GM19463 (cell line): Measurements from ENCODE around the gene CFAP107.

ENCODE experiments used
- ATAC-seq: cut with Tn5 transposase; IDR thresholded peaks from one replicate; pipeline ENCODE4 v1.9.1; 2021; ENCODE audit warnings: mild to moderate bottlenecking, moderate library complexity; ENCODE audit not compliant: unreplicated experiment

CFAP107 gene

GRCh38 chr1:12739613-12740012 lies 6.4 kb upstream of the CFAP107 start:
- ATAC-seq = no peak

- ATAC-seq = no peak
Observed at GRCh38 chr1:12741946-12742345, 4.1 kb upstream of the CFAP107 start.

DNA sequence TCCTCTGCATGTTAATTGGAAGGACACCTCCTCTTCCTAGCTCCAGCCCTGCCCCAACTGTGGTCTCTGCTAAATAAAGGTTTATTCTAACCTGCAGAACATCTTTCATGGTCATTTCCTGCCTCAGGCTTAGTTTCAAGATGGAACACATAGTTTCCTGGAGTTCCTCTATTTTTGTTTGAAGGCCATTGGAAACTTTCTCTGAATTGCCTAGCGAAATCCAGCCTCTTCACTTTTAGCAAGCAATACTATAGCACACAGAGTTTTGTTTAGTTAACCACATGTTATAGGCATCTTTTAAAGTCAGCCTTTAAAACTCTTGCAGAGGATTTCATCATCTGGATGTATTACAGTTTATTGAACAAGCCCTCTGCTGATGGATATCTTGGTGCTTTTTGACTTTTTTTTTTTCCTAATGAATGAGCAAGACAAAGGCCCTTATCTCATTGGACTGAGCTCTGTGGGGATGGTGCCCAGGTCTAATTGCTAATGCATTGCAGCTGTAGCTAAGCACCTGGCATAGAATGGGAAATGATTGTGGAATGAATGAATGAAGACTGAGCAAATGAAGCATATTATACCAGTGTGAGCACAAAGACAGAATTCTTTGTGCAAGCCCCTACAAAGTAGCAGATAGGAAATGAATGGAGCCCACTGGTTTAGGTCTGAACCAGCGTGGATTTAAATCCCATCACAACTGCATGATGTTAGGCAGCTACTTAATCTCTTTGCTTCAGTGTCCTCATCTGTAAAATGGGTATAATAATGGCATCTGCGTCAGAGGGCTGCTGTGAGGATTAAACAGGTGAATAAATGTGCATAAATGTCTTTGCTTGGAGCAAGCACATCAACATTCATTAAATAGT lies 641 bp upstream of the CFAP107 start:
- ATAC-seq = no peak

GRCh38 chr1:12748778-12749355 lies 2.9 kb downstream of the CFAP107 start:
- ATAC-seq = no peak

DNA sequence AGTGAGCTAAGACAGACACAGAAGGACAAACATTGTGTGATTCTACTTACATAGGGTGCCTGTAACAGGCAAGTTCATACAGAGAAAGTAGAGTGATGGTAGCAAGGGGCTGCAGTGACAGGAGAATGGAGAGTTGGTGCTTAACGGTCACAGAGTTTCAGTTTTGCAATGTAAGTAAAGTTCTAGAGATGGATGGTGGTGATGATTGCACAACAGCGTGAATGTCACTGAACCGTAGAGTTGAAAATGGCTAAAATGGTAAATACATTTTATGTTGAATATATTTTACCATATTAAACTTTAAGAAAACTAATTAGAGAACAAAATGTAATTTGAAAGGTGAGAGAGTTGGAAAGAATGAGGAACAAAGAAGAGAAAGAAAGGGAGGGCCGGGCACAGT lies 8.7 kb downstream of the CFAP107 start:
- ATAC-seq = no peak

DNA sequence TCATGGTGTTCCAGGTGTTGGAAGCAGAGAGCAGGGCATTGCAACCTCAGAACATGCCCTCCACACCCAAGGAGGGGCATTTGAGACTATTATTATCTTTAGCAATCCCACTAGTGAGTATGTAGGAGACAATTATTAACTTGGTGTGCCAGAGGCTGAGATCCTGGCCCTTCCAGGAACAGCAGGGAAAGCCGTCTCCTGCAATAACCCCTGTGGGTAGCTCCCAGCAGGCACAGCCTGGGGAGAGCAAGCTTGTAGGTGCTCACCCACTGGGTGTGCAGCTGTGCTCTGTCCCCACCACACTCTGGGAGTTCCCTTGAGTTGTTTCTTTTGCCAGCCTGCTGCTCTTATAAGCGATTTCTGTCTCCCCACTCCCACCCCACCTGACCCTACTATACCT lies 10.3 kb downstream of the CFAP107 start:
- ATAC-seq = no peak

DNA sequence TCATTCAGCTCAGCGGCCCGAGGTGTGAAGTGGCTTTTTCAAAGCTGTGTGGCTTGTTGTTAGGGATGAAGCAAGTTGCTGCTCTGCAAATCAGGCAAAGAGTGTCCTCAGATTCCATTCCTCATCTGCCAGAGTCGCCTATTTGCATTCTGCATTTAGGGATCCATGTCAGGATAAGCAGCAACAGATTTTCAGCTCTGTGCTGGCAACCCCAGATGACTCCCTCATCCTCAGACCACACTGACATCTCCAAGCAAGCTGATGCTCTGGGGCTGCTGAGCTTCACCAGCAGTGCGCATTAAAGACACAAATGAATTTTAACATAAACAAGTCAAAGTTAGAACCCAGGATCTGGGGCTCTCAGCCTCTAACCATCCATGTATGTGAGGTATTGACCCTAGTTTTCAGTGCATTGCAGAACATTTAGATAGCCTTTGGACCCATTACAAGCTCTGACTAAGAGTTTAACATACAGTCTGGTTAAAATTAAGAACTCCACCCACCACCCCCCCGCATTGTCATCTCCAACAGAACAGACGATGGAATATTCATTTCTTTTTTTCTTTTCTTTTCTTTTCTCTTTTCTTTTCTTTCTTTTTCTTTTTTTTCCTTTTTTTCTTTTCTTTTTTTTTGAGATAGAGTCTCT lies 10.9 kb downstream of the CFAP107 start:
- no peak for ATAC-seq

GRCh38 chr1:12757836-12758235 lies 11.8 kb downstream of the CFAP107 start:
- no peak for ATAC-seq

GRCh38 chr1:12760256-12760795 lies 14.3 kb downstream of the CFAP107 start:
- no peak for ATAC-seq

DNA sequence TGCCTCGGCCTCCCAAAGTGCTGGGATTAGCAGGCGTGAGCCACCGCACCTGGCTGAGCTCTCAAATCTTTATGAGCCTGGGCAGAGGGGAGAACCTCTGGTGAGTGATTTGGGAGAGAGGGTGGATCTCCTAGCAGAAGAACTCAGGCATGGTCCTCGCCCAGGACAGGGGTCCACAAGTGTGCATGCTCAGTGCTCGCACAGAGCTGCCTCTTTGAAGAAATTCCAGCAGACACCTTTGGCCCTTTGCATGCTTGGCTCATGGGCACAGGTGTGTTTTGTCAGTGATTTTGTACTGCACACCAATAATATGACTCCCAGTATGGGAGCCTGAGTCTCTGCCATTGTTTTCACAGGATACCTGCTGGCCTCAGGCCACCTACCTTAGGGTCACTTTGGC lies 15.8 kb downstream of the CFAP107 start:
- no peak for ATAC-seq

DNA sequence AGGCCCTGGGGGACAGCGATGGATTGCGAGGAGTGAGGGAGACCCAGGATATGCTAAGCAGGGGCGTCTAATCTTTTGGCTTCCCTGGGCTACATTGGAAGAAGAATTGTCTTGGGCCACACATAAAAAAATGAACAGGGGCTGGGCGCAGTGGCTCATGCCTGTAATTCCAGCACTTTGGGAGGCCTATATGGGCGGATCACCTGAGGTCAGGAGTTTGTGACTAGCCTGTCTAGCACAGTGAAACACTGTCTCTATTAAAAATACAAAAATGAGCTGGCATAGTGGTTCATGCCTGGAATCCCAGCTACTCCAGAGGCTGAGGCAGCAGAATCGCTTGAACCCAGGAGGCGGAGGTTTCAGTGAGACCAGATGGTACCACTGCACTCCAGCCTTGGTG lies 16.8 kb downstream of the CFAP107 start:
- no peak for ATAC-seq

- ATAC-seq = no peak
Observed at GRCh38 chr1:12763479-12763878, 17.5 kb downstream of the CFAP107 start.

GRCh38 chr1:12764016-12764415 lies 18.0 kb downstream of the CFAP107 start:
- no peak for ATAC-seq

DNA sequence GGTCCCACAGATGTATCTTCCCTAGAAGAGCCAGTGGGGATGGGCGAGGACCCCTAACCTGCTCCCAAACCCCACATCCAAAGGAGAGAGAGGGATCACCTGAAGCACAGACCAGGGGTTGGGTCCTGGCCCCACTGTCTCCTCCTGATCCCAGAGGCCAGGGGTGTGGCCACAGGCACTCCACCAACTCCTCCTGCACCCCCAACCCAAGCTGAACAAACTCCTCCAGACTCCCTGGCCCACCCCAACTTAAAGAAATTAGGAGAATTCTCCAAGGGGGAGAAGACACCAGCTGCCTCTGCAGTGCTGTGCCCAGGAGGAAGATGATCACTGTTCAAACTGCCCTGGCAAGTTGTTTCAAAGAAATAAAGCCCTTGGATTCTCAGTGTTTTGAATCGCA lies 23.0 kb downstream of the CFAP107 start:
- no peak for ATAC-seq

GRCh38 chr1:12769976-12770505 lies 24.0 kb downstream of the CFAP107 start:
- ATAC-seq = no peak

DNA sequence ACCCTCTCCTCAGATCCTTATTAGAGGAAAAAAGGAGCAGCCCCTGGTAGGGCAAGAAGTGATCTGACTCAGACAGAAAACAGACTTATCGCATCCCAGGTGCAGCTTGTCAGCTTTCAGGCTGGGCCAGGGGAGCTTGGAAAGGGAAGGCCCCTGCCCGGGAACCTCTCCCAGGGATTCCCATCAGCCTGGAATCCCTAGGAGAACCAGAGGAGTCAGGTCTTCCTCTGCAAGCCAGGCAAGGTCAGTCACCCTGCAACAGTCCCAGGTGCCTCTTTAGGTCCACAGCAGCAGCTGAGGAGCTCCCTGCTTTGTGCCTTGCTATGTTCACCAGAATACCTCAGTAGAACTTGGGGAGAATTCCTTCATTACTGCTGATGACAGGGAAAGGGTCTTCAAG lies 24.6 kb downstream of the CFAP107 start:
- no peak for ATAC-seq

GRCh38 chr1:12771186-12771585 lies 25.2 kb downstream of the CFAP107 start:
- no peak for ATAC-seq

DNA sequence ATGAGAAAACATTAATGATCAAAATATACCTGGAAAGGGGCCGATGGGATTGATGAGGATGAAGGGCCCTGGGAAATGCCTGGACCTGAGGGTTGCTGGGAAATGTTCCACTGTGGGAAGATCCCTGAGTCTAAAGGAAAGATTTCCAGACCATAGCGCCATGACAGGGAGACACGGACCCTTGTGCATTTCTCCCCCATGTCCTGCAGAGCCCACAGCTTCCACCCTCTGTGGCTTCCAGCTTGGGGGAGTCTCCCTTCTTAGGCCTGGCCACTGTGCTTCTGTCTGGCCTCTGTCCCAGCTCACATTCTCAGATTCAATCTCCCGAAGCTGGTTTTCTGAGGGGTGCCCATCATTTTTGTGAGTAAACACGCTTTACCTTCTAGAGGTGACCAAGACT lies 26.5 kb downstream of the CFAP107 start:
- no peak for ATAC-seq

DNA sequence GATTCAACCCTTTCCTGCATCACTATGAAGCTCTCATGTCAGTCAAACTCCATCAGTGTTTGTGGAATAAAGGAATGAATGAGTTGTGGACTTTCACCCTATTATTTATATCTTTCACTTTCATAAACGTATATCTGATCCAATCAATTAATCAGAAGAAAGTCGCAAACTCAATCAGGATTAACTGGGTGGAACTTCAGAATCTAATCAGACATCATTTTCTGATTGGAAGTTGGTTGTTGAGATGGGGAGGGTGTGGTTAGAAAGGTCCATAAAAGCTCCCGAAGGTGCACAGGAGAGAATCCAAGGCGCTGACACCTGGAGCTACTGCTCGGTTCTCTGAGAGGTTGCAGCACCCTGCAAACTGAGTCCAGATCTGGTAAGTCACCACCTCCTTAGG lies 27.4 kb downstream of the CFAP107 start, which contains the start of gene PRAMEF12:
PRAMEF12 (plus strand) TSS at position 301 of the 400 bp plus-strand sequence. CDS start 1,130 bp downstream, outside the sequence.
- no peak for ATAC-seq

DNA sequence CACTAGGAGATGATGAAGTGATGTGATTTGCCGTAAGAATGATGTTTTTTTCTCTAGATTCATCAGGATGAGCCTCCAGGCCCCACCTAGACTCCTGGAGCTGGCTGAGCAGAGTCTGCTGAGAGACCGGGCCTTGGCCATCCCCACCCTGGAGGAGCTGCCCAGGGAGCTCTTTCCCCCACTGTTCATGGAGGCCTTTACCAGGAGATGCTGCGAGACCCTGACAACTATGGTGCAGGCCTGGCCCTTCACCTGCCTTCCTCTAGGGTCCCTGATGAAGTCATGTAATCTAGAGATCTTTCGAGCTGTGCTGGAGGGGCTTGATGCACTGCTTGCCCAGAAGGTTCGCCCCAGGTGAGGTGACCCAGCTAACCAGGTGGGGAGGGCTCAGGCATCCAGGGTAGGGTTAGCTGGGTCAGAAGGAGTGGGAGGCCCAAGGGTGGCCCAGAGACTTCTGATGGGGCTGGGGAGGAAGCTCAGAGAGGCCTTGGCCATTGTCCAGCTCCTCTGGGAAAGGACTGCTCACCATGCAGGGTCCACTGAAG lies 28.9 kb downstream of the CFAP107 start:
- no peak for ATAC-seq

- no peak for ATAC-seq
Observed at GRCh38 chr1:12775443-12775842, 29.4 kb downstream of the CFAP107 start.
